ENCODE measurements around the gene IL4R.

The IL4R gene

GRCh38 chr16:27289669-27290068, 24.1 kb upstream of the IL4R start:
- H3K36me3 ChIP-seq (ENCODE audit: control insufficient read depth, insufficient read depth, low read length) = no peaks in the 10 kb centered on the region
- no peak overlapping the region for H3K9ac ChIP-seq (ENCODE audit: low read depth, low read length)
- no peaks in the 10 kb centered on the region for H3K27me3 ChIP-seq (ENCODE audit: control insufficient read depth, insufficient read depth, low read length)
- no peaks in the 10 kb centered on the region for H3K9me3 ChIP-seq (ENCODE audit: control insufficient read depth, insufficient read depth, low read length)
- no peak overlapping the region for H3K4me3 ChIP-seq (ENCODE audit: low read depth, low read length)
- H3K4me1 ChIP-seq (ENCODE audit: control insufficient read depth, insufficient read depth, low read length) = no peaks in the 10 kb centered on the region
- no peak overlapping the region for H3K27ac ChIP-seq (ENCODE audit: low read depth, low read length)

DNA sequence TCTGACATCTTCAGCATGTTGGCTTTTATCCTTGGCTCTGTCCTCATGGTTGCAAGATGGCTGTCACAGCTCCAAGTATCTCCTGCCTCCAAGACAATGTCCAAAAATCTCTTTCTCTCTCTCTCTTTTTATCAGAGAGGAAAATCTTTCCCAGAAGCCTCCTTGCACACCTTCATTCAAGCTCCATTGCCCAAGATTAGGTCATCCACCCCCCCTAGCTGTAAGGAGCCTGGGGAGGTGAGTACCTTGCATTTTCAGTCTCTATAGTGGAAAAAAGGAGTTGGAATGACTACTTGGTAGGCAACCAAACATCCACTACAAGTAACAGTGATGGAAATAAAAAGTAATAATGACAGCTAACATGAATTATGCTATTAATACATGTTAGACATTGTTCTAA, 23.2 kb upstream of the IL4R start:
- H3K4me1 ChIP-seq (ENCODE audit: control insufficient read depth, insufficient read depth, low read length) = no peaks in the 10 kb centered on the region
- H3K9ac ChIP-seq (ENCODE audit: low read depth, low read length) = no peak overlapping the region
- no peaks in the 10 kb centered on the region for H3K27me3 ChIP-seq (ENCODE audit: control insufficient read depth, insufficient read depth, low read length)
- H3K27ac ChIP-seq (ENCODE audit: low read depth, low read length) = no peak overlapping the region
- no peak overlapping the region for H3K4me3 ChIP-seq (ENCODE audit: low read depth, low read length)
- H3K9me3 ChIP-seq (ENCODE audit: control insufficient read depth, insufficient read depth, low read length) = no peaks in the 10 kb centered on the region
- no peaks in the 10 kb centered on the region for H3K36me3 ChIP-seq (ENCODE audit: control insufficient read depth, insufficient read depth, low read length)

DNA sequence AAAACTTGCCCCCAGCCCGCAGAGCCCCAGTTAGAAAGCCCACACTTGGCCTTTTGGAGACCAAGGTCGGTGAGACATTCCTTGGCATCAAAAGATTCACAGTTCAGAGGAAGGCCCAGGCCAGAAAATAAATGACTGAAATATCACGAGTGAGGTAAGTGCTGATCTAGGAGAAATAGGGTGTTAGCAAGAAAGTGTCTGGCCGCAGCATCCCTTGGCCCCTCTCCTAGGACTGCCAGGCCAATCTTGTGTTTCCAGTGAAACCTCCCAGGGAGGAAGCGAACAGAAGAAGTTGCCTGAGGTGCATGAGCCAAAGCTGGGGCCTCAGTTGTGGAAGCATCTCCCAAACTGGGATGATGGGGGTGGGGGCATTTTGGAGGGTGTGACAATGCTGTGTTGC, 22.7 kb upstream of the IL4R start:
- no peak overlapping the region for H3K9ac ChIP-seq (ENCODE audit: low read depth, low read length)
- H3K4me1 ChIP-seq (ENCODE audit: control insufficient read depth, insufficient read depth, low read length) = no peaks in the 10 kb centered on the region
- no peaks in the 10 kb centered on the region for H3K27me3 ChIP-seq (ENCODE audit: control insufficient read depth, insufficient read depth, low read length)
- H3K9me3 ChIP-seq (ENCODE audit: control insufficient read depth, insufficient read depth, low read length) = no peaks in the 10 kb centered on the region
- no peaks in the 10 kb centered on the region for H3K36me3 ChIP-seq (ENCODE audit: control insufficient read depth, insufficient read depth, low read length)
- no peak overlapping the region for H3K27ac ChIP-seq (ENCODE audit: low read depth, low read length)
- no peak overlapping the region for H3K4me3 ChIP-seq (ENCODE audit: low read depth, low read length)

DNA sequence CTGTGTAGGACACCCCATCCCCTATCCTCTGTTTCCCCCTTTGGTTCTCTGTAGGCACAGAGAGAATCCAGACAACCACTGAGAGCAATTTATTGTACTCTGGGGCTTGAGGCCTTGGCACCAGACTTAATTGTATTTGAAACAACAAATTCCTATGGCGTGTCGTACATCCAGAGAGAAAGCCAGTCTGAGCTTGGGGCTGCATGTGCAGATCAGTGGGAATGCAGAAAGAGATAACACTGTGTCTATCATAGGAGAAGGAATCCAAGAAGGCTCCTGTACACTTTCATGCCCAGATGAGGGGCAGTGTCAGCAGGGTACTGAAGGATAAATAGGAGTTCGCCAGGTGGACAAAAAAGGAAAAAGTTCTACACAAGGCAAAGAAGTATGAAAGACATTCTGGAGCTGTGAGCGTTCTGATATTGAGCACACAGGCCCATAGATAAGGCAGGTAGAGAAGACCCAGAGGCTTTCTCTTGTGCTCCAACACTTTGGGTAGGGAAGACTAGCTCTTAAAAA, 22.0 kb upstream of the IL4R start:
- Histone ChIP-seq H3K36me3 (ENCODE audit: control insufficient read depth, insufficient read depth, low read length) (no peaks in the 10 kb centered on the region), H3K4me3 (ENCODE audit: low read depth, low read length) (no peak overlapping the region), H3K9me3 (ENCODE audit: control insufficient read depth, insufficient read depth, low read length) (no peaks in the 10 kb centered on the region), H3K27me3 (ENCODE audit: control insufficient read depth, insufficient read depth, low read length) (no peaks in the 10 kb centered on the region), H3K9ac (ENCODE audit: low read depth, low read length) (no peak overlapping the region), H3K27ac (ENCODE audit: low read depth, low read length) (no peak overlapping the region), H3K4me1 (ENCODE audit: control insufficient read depth, insufficient read depth, low read length) (no peaks in the 10 kb centered on the region)

- Histone ChIP-seq H3K36me3 (ENCODE audit: control insufficient read depth, insufficient read depth, low read length) (no peaks in the 10 kb centered on the region), H3K9me3 (ENCODE audit: control insufficient read depth, insufficient read depth, low read length) (no peaks in the 10 kb centered on the region), H3K27me3 (ENCODE audit: control insufficient read depth, insufficient read depth, low read length) (no peaks in the 10 kb centered on the region), H3K4me3 (ENCODE audit: low read depth, low read length) (no peak overlapping the region), H3K9ac (ENCODE audit: low read depth, low read length) (no peak overlapping the region), H3K27ac (ENCODE audit: low read depth, low read length) (no peak overlapping the region), H3K4me1 (ENCODE audit: control insufficient read depth, insufficient read depth, low read length) (no peaks in the 10 kb centered on the region)
These were observed 20.4 kb upstream of the IL4R start for GRCh38 chr16:27293343-27293742.

DNA sequence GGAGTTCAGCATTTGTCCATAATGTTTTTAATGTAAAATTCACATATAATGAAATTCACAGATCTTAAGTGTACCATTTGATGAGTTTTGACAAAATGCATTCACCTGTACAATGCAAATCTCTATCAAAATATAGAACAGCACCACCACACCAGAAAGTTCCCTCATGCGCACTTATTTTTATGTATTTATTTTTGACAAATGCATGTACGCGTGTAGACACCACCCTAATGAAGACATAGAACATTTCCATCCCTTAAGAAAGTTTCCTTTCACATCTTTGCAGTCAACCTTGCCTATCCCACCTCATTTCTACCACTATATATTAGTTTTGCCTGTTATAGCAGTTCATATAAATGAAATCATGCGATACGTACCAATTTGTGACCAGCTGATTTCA, 15.6 kb upstream of the IL4R start:
- H3K4me1 ChIP-seq (ENCODE audit: control insufficient read depth, insufficient read depth, low read length) = no peaks in the 10 kb centered on the region
- H3K9me3 ChIP-seq (ENCODE audit: control insufficient read depth, insufficient read depth, low read length) = no peaks in the 10 kb centered on the region
- no peak overlapping the region for H3K27ac ChIP-seq (ENCODE audit: low read depth, low read length)
- no peak overlapping the region for H3K4me3 ChIP-seq (ENCODE audit: low read depth, low read length)
- H3K27me3 ChIP-seq (ENCODE audit: control insufficient read depth, insufficient read depth, low read length) = no peaks in the 10 kb centered on the region
- H3K36me3 ChIP-seq (ENCODE audit: control insufficient read depth, insufficient read depth, low read length) = no peaks in the 10 kb centered on the region
- H3K9ac ChIP-seq (ENCODE audit: low read depth, low read length) = no peak overlapping the region

GRCh38 chr16:27301236-27301861, 12.4 kb upstream of the IL4R start:
- H3K36me3 ChIP-seq (ENCODE audit: control insufficient read depth, insufficient read depth, low read length) = no peaks in the 10 kb centered on the region
- H3K4me3 ChIP-seq (ENCODE audit: low read depth, low read length) = no peak overlapping the region
- no peaks in the 10 kb centered on the region for H3K9me3 ChIP-seq (ENCODE audit: control insufficient read depth, insufficient read depth, low read length)
- H3K27me3 ChIP-seq (ENCODE audit: control insufficient read depth, insufficient read depth, low read length) = no peaks in the 10 kb centered on the region
- H3K4me1 ChIP-seq (ENCODE audit: control insufficient read depth, insufficient read depth, low read length) = no peaks in the 10 kb centered on the region
- no peak overlapping the region for H3K27ac ChIP-seq (ENCODE audit: low read depth, low read length)
- no peak overlapping the region for H3K9ac ChIP-seq (ENCODE audit: low read depth, low read length)

- H3K9me3 ChIP-seq (ENCODE audit: control insufficient read depth, insufficient read depth, low read length) = no peaks in the 10 kb centered on the region
- H3K4me3 ChIP-seq (ENCODE audit: low read depth, low read length) = no peak overlapping the region
- no peaks in the 10 kb centered on the region for H3K4me1 ChIP-seq (ENCODE audit: control insufficient read depth, insufficient read depth, low read length)
- no peaks in the 10 kb centered on the region for H3K27me3 ChIP-seq (ENCODE audit: control insufficient read depth, insufficient read depth, low read length)
- no peak overlapping the region for H3K27ac ChIP-seq (ENCODE audit: low read depth, low read length)
- no peak overlapping the region for H3K9ac ChIP-seq (ENCODE audit: low read depth, low read length)
- no peaks in the 10 kb centered on the region for H3K36me3 ChIP-seq (ENCODE audit: control insufficient read depth, insufficient read depth, low read length)
These were observed 11.6 kb upstream of the IL4R start for GRCh38 chr16:27302126-27302525.

- Histone ChIP-seq H3K9me3 (ENCODE audit: control insufficient read depth, insufficient read depth, low read length) (no peaks in the 10 kb centered on the region), H3K27me3 (ENCODE audit: control insufficient read depth, insufficient read depth, low read length) (no peaks in the 10 kb centered on the region), H3K4me3 (ENCODE audit: low read depth, low read length) (no peak overlapping the region), H3K9ac (ENCODE audit: low read depth, low read length) (no peak overlapping the region), H3K4me1 (ENCODE audit: control insufficient read depth, insufficient read depth, low read length) (no peaks in the 10 kb centered on the region), H3K36me3 (ENCODE audit: control insufficient read depth, insufficient read depth, low read length) (no peaks in the 10 kb centered on the region), H3K27ac (ENCODE audit: low read depth, low read length) (no peak overlapping the region)
These were observed 10.3 kb upstream of the IL4R start for GRCh38 chr16:27303256-27304100.

- no peaks in the 10 kb centered on the region for H3K4me1 ChIP-seq (ENCODE audit: control insufficient read depth, insufficient read depth, low read length)
These were observed 9.7 kb upstream of the IL4R start for GRCh38 chr16:27304102-27304501.

More at GRCh38 chr16:27304102-27304501, 9.7 kb upstream of the IL4R start:
- Histone ChIP-seq H3K27ac (ENCODE audit: low read depth, low read length) (no peak overlapping the region), H3K4me3 (ENCODE audit: low read depth, low read length) (no peak overlapping the region), H3K36me3 (ENCODE audit: control insufficient read depth, insufficient read depth, low read length) (no peaks in the 10 kb centered on the region), H3K27me3 (ENCODE audit: control insufficient read depth, insufficient read depth, low read length) (no peaks in the 10 kb centered on the region), H3K9ac (ENCODE audit: low read depth, low read length) (no peak overlapping the region), H3K9me3 (ENCODE audit: control insufficient read depth, insufficient read depth, low read length) (no peaks in the 10 kb centered on the region)

Measured in HUES48 (cell line).